ENCODE data around the gene DGKI. TPM values are rescaled to one million over a fixed set of nuclear protein-coding genes. Genes with fewer than 3 reads are reported as not detected.

DGKI gene
- total RNA-seq, 1 experiment from 2014 or later: not detected

- in situ Hi-C loops (cut with HindIII; ENCODE audit: low pct_unique_long_range_greater_than_20kb, low sequenced_read_pairs) (no loop called here), intact Hi-C loops (cut with micrococcal nuclease; ENCODE audit: unreplicated experiment) (no loop called here)
- POLR2A ChIA-PET: no interaction called here
- ATAC-seq (no peak), DNase-seq (ENCODE audit: low read depth, low spot score) (no peak)
- H3K27me3 ChIP-seq (ENCODE audit: control insufficient read depth, insufficient read depth, low read length): no peaks in the 10 kb centered on the region
- H3K27ac ChIP-seq (ENCODE audit: low read length): no peak overlapping the region
- H3K36me3 ChIP-seq (ENCODE audit: control insufficient read depth, insufficient read depth, low read length): no peaks in the 10 kb centered on the region
- no peak overlapping the region for H3K4me3 ChIP-seq (ENCODE audit: low read depth in 2 of 2, low read length in 2 of 2)
- TF ChIP-seq SIN3A (IDR thresholded peaks at IDR 0.05; ENCODE audit: borderline replicate concordance, insufficient read depth, low read depth, low read length): no peak
- no peak for TF ChIP-seq TCF7L2 (IDR thresholded peaks at IDR 0.05; ENCODE audit: low read depth, low read length)
- H3K4me1 ChIP-seq (ENCODE audit: control insufficient read depth, insufficient read depth, low read length): no peaks in the 10 kb centered on the region; the same call in 1 of the 2 replicates
- no TSS peak for BruUV-seq (replicated peaks)
- CTCF ChIA-PET: no interaction called here
- H3K9me3 ChIP-seq (ENCODE audit: control insufficient read depth, insufficient read depth, low read depth, low read length): no peaks in the 10 kb centered on the region
These were observed 23.3 kb upstream of the DGKI start for GRCh38 chr7:137870078-137870477.

DNA sequence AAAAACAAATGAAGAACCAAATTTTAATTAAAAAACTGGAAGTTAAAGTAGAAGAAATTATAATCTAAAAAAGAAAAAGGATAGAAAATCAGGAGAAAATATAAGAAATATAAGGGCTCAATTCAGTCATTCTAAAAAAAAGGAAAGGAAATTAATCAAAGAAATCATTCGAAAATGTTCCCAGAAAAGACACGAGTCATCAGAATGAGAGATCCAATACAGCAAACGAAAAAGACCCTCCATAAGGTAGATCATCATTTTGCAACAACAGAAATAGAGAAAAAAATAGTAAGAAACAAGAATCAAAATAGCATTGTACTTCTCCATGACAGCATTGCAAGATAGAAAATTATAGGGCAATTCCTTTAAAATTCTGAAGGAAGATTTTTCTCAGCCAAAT is 22.5 kb upstream of the DGKI start:
- CTCF ChIA-PET: no interaction called here
- DNase-seq (ENCODE audit: low read depth, low spot score): no peak
- no peaks in the 10 kb centered on the region for H3K27me3 ChIP-seq (ENCODE audit: control insufficient read depth, insufficient read depth, low read length)

More for the DNA sequence above, 22.5 kb upstream of the DGKI start:
- BruUV-seq (replicated peaks): no TSS peak
- no peak overlapping the region for H3K4me3 ChIP-seq (ENCODE audit: low read depth in 2 of 2, low read length in 2 of 2)
- no peak overlapping the region for H3K27ac ChIP-seq (ENCODE audit: low read length)
- POLR2A ChIA-PET: no interaction called here
- in situ Hi-C loops (cut with HindIII; ENCODE audit: low pct_unique_long_range_greater_than_20kb, low sequenced_read_pairs) (no loop called here), intact Hi-C loops (cut with micrococcal nuclease; ENCODE audit: unreplicated experiment) (no loop called here)
- no peaks in the 10 kb centered on the region for H3K4me1 ChIP-seq (ENCODE audit: control insufficient read depth, insufficient read depth, low read length)
- no peaks in the 10 kb centered on the region for H3K9me3 ChIP-seq (ENCODE audit: control insufficient read depth, insufficient read depth, low read depth, low read length)
- ATAC-seq: no peak
- TF ChIP-seq, protein P1, sequence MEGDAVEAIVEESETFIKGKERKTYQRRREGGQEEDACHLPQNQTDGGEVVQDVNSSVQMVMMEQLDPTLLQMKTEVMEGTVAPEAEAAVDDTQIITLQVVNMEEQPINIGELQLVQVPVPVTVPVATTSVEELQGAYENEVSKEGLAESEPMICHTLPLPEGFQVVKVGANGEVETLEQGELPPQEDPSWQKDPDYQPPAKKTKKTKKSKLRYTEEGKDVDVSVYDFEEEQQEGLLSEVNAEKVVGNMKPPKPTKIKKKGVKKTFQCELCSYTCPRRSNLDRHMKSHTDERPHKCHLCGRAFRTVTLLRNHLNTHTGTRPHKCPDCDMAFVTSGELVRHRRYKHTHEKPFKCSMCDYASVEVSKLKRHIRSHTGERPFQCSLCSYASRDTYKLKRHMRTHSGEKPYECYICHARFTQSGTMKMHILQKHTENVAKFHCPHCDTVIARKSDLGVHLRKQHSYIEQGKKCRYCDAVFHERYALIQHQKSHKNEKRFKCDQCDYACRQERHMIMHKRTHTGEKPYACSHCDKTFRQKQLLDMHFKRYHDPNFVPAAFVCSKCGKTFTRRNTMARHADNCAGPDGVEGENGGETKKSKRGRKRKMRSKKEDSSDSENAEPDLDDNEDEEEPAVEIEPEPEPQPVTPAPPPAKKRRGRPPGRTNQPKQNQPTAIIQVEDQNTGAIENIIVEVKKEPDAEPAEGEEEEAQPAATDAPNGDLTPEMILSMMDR (IDR thresholded peaks at IDR 0.05): no peak
- no peak for TF ChIP-seq POLR2AphosphoS5 (IDR thresholded peaks at IDR 0.05; ENCODE audit: low read depth, low read length)
- TF ChIP-seq SIN3A (IDR thresholded peaks at IDR 0.05; ENCODE audit: borderline replicate concordance, insufficient read depth, low read depth, low read length): no peak
- no peak for TF ChIP-seq TCF7L2 (IDR thresholded peaks at IDR 0.05; ENCODE audit: low read depth, low read length)
- no peak for TF ChIP-seq REST (IDR thresholded peaks at IDR 0.05; ENCODE audit: insufficient read depth in 1 of 2, low read depth in 2 of 2, low read length in 1 of 2)
- H3K36me3 ChIP-seq (ENCODE audit: control insufficient read depth, insufficient read depth, low read length): no peaks in the 10 kb centered on the region
